K562 (cell line): ENCODE data around the gene PAQR4. TPM values are rescaled to one million over a fixed set of nuclear protein-coding genes. Genes with fewer than 3 reads are reported as not detected.

ENCODE experiments used
- ETV6 ChIP-seq, 3 experiments: fragments of 150-350 bp in 1 of 3; sonication (generic) in 1 of 3; formaldehyde crosslinking in 1 of 3; IDR thresholded peaks; 2 replicates each; pipeline versions ENCODE4 v1.6.1 to v1.8.0; 2014 to 2022; ENCODE audit warnings: borderline replicate concordance in 2 of 3, low read depth in 2 of 3, antibody characterized with exemption in 1 of 3, low read length in 1 of 3, mild to moderate bottlenecking in 1 of 3, missing genetic modification reagents in 1 of 3
- HNRNPK ChIP-seq: fragments of 200-400 bp; formaldehyde crosslinking; IDR thresholded peaks from one replicate; pipeline ENCODE4 v1.6.1; 2018; ENCODE audit warnings: mild to moderate bottlenecking, low read depth, low read length; ENCODE audit not compliant: poor library complexity, severe bottlenecking
- NCOA1 ChIP-seq: fragments of 450-650 bp; IDR thresholded peaks from 2 replicates; pipeline ENCODE4 v1.6.1; 2016; ENCODE audit warnings: low read depth
- SIN3A ChIP-seq, 2 experiments: fragments of 150-350 bp in 1 of 2; IDR thresholded peaks; 2 replicates each; pipeline ENCODE4 v1.6.1; 2011 to 2016; ENCODE audit warnings: borderline replicate concordance in 2 of 2, low read depth in 2 of 2, low read length in 2 of 2, mild to moderate bottlenecking in 2 of 2, moderate library complexity in 2 of 2; ENCODE audit not compliant: control insufficient read depth in 1 of 2
- SRSF1 ChIP-seq: fragments of 200-400 bp; formaldehyde crosslinking; IDR thresholded peaks from 2 replicates; pipeline ENCODE4 v1.6.1; 2017; ENCODE audit warnings: mild to moderate bottlenecking, low read depth, low read length, moderate library complexity
- polyA plus RNA-seq, 8 experiments: library from polyadenylated mRNA; depleted of rRNA in 4 of 8; stranded (reverse) in 5 of 8; unstranded in 3 of 8; fragments of >200 nt; fragmentation: Nextera tagmentation in 2 of 8; fragmentation: Illumina TruSeq in 1 of 8; extraction: Ambion mirVana in 2 of 8; extraction: Trizol in 1 of 8; gene quantifications; 2 replicates each; pipeline versions ENCODE4 v1.2.1 to v1.2.3, GENCODE V29; 2011 to 2014; ENCODE audit warnings: inconsistent platforms in 1 of 8, missing spikeins in 1 of 8
- total RNA-seq, 7 experiments: library from RNA; depleted of rRNA in 6 of 7; stranded (reverse); fragments of >200 nt in 6 of 7; fragmentation: Illumina TruSeq in 2 of 7; extraction: Trizol in 2 of 7; gene quantifications; 2 replicates each; pipeline versions ENCODE4 v1.2.1 to v1.2.3, GENCODE V29; 2011 to 2021; ENCODE audit warnings: low replicate concordance in 1 of 7
- TF ChIP-seq, protein P1 (sequence below), 2 experiments: IDR thresholded peaks in 1 of 2; conservative IDR thresholded peaks in 1 of 2; 2 replicates each; pipeline ENCODE4 v1.6.1; 2016; ENCODE audit warnings: low read depth in 2 of 2, mild to moderate bottlenecking in 1 of 2, missing compliant biosample characterization in 1 of 2, missing genetic modification characterization in 1 of 2, moderate library complexity in 1 of 2
- TF ChIP-seq, protein P2 (sequence below): fragments of 450-650 bp; IDR thresholded peaks from 2 replicates; pipeline ENCODE4 v1.6.1; 2016; ENCODE audit warnings: low read depth, mild to moderate bottlenecking, moderate library complexity

PAQR4 gene
- total and polyA plus RNA-seq, 9 of the 15 experiments (the other 6 are each of a cell fraction or from before 2014, with no cell fraction given) = 0.62 to 40.4 (median 19.5) TPM

DNA sequence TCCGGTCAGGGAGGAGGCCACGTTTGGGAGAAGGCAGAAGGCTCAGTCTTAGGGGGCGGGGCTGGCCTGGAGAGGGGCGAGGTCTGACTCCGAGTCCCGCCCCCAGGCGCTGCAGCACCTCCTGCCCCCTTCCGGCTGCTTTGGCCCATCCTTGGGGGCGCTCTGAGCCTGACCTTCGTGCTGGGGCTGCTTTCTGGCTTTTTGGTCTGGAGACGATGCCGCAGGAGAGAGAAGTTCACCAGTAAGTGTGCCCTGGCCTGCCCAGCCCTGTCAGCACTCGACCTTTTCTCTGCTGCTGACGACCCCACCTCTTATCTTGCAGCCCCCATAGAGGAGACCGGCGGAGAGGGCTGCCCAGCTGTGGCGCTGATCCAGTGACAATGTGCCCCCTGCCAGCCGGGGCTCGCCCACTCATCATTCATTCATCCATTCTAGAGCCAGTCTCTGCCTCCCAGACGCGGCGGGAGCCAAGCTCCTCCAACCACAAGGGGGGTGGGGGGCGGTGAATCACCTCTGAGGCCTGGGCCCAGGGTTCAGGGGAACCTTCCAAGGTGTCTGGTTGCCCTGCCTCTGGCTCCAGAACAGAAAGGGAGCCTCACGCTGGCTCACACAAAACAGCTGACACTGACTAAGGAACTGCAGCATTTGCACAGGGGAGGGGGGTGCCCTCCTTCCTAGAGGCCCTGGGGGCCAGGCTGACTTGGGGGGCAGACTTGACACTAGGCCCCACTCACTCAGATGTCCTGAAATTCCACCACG lies 52.5 kb downstream of the PAQR4 start (continued):
- TF ChIP-seq, protein P1, sequence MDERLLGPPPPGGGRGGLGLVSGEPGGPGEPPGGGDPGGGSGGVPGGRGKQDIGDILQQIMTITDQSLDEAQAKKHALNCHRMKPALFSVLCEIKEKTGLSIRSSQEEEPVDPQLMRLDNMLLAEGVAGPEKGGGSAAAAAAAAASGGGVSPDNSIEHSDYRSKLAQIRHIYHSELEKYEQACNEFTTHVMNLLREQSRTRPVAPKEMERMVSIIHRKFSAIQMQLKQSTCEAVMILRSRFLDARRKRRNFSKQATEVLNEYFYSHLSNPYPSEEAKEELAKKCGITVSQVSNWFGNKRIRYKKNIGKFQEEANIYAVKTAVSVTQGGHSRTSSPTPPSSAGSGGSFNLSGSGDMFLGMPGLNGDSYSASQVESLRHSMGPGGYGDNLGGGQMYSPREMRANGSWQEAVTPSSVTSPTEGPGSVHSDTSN (CRISPR knock-in tag; IDR thresholded peaks at IDR 0.05; ENCODE audit: low read depth) = no peak
- TF ChIP-seq, protein P1 (tag; conservative IDR thresholded peaks at IDR 0.05; ENCODE audit: low read depth) = no peak
- TF ChIP-seq SIN3A (IDR thresholded peaks at IDR 0.05; ENCODE audit: borderline replicate concordance in 2 of 2, control insufficient read depth in 1 of 2, low read depth in 2 of 2, low read length in 2 of 2) (peak; percentile 65 to 68; a peak in 1 of 4 replicates), SRSF1 (no peak), HNRNPK (no peak), NCOA1 (no peak), ETV6 (IDR thresholded peaks at IDR 0.05; ENCODE audit: borderline replicate concordance in 1 of 2, low read depth in 2 of 2, low read length in 1 of 2) (no peak), ETV6 (CRISPR knock-in tag; IDR thresholded peaks at IDR 0.05; ENCODE audit: borderline replicate concordance) (no peak)
- TF ChIP-seq, protein P2, sequence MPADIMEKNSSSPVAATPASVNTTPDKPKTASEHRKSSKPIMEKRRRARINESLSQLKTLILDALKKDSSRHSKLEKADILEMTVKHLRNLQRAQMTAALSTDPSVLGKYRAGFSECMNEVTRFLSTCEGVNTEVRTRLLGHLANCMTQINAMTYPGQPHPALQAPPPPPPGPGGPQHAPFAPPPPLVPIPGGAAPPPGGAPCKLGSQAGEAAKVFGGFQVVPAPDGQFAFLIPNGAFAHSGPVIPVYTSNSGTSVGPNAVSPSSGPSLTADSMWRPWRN = no peak
